Central memory CD4-positive, alpha-beta T cell (primary cell): Measurements from ENCODE around the gene TUBA3E.
"Not testable (repeated sequence)": the region's sequence is repeated elsewhere in the genome, so short reads cannot be mapped to it uniquely, and the experiment has no call there.

ENCODE experiments used
- DNase-seq: peaks from one replicate; pipeline ENCODE4 v3.0.0; 2022
- total RNA-seq, 3 experiments: gene quantifications; one replicate each; lab custom pipeline; 2026; lab: John Stamatoyannopoulos, UW

Gene TUBA3E
- total RNA-seq: 0 reads per million in 3 experiments

- no peak for DNase-seq
Measured at GRCh38 chr2:130198343-130198742, at the start of gene TUBA3E. TUBA3E (minus strand) TSS chr2:130198439; CDS start chr2:130198360, 79 bp downstream.

GRCh38 chr2:130246430-130246829, 48.2 kb upstream of the TUBA3E start:
- no peak for DNase-seq

- no peak for DNase-seq
Measured at GRCh38 chr2:130245976-130246375, 47.7 kb upstream of the TUBA3E start.

- DNase-seq: no peak
Measured at GRCh38 chr2:130243359-130243758, 45.1 kb upstream of the TUBA3E start.

GRCh38 chr2:130241041-130241707, 42.9 kb upstream of the TUBA3E start:
- no peak for DNase-seq

GRCh38 chr2:130239581-130239980, 41.3 kb upstream of the TUBA3E start:
- not testable (repeated sequence) for DNase-seq

GRCh38 chr2:130233066-130233465, 34.8 kb upstream of the TUBA3E start:
- not testable (repeated sequence) for DNase-seq

GRCh38 chr2:130231656-130232055, 33.4 kb upstream of the TUBA3E start:
- no peak for DNase-seq

- DNase-seq: not testable (repeated sequence)
Measured at GRCh38 chr2:130230907-130231306, 32.7 kb upstream of the TUBA3E start.

GRCh38 chr2:130230376-130230775, 32.1 kb upstream of the TUBA3E start:
- not testable (repeated sequence) for DNase-seq

- DNase-seq: peak; percentile 30
Measured at GRCh38 chr2:130229161-130229510, 30.9 kb upstream of the TUBA3E start.

GRCh38 chr2:130228467-130229160, 30.4 kb upstream of the TUBA3E start:
- DNase-seq: not testable (repeated sequence)

- not testable (repeated sequence) for DNase-seq
Measured at GRCh38 chr2:130228005-130228404, 29.8 kb upstream of the TUBA3E start.

- DNase-seq: not testable (repeated sequence)
Measured at GRCh38 chr2:130222523-130222922, 24.3 kb upstream of the TUBA3E start.

- not testable (repeated sequence) for DNase-seq
Measured at GRCh38 chr2:130220505-130220904, 22.3 kb upstream of the TUBA3E start.

GRCh38 chr2:130219147-130219546, 20.9 kb upstream of the TUBA3E start:
- DNase-seq: not testable (repeated sequence)

GRCh38 chr2:130207051-130207450, 8.8 kb upstream of the TUBA3E start:
- DNase-seq: not testable (repeated sequence)

- not testable (repeated sequence) for DNase-seq
Measured at GRCh38 chr2:130203150-130203549, 4.9 kb upstream of the TUBA3E start.

GRCh38 chr2:130202518-130202917, 4.3 kb upstream of the TUBA3E start:
- not testable (repeated sequence) for DNase-seq

- not testable (repeated sequence) for DNase-seq
Measured at GRCh38 chr2:130196052-130196451, 2.2 kb downstream of the TUBA3E start.

- not testable (repeated sequence) for DNase-seq
Measured at GRCh38 chr2:130195089-130195635, 3.1 kb downstream of the TUBA3E start.

- not testable (repeated sequence) for DNase-seq
Measured at GRCh38 chr2:130193824-130194223, 4.4 kb downstream of the TUBA3E start.

GRCh38 chr2:130192451-130192850, 5.8 kb downstream of the TUBA3E start:
- not testable (repeated sequence) for DNase-seq

- DNase-seq: not testable (repeated sequence)
Measured at GRCh38 chr2:130191319-130191718, 6.9 kb downstream of the TUBA3E start.
